ENCODE measurements around the gene KLHL25.

KLHL25 gene

GRCh38 chr15:85757939-85758654 is 36.6 kb downstream of the KLHL25 start:
- H4K20me1 ChIP-seq (ENCODE audit: control insufficient read depth, insufficient read depth, low read depth, low read length), result no peaks in the 10 kb centered on the region
- no peaks in the 10 kb centered on the region for H3K79me2 ChIP-seq (ENCODE audit: control insufficient read depth, low read length)
- H3K4me2 ChIP-seq (ENCODE audit: low read length), result no peak overlapping the region
- H3K36me3 ChIP-seq (ENCODE audit: control insufficient read depth, low read length), result no peaks in the 10 kb centered on the region
- no peaks in the 10 kb centered on the region for H3K9me2 ChIP-seq (replicated peaks; ENCODE audit: control insufficient read depth, low read length)
- H3F3A ChIP-seq (ENCODE audit: control insufficient read depth, insufficient read depth), result no peaks in the 10 kb centered on the region
- no peaks in the 10 kb centered on the region for H3K9me3 ChIP-seq (ENCODE audit: control insufficient read depth, insufficient read depth, low read length)
- no peaks in the 10 kb centered on the region for H3K27me3 ChIP-seq (ENCODE audit: control insufficient read depth, low read length)
- H3K27ac ChIP-seq (ENCODE audit: low read depth, low read length), result no peak overlapping the region
- TF ChIP-seq EZH2phosphoT487 (IDR thresholded peaks at IDR 0.05; ENCODE audit: borderline replicate concordance, low read length), result no peak
- TF ChIP-seq CTCF (IDR thresholded peaks at IDR 0.05; ENCODE audit: low read depth, low read length, poor library complexity, severe bottlenecking), result no peak
- no peaks in the 10 kb centered on the region for H3K4me1 ChIP-seq (ENCODE audit: control insufficient read depth, low read length)
- H3K4me3 ChIP-seq (ENCODE audit: low read length), result no peak overlapping the region

- TF ChIP-seq CTCF (IDR thresholded peaks at IDR 0.05; ENCODE audit: low read depth, low read length, poor library complexity, severe bottlenecking) (no peak), EZH2phosphoT487 (IDR thresholded peaks at IDR 0.05; ENCODE audit: borderline replicate concordance, low read length) (no peak)
- H3K79me2 ChIP-seq (ENCODE audit: control insufficient read depth, low read length), result no peaks in the 10 kb centered on the region
- H3K9me2 ChIP-seq (replicated peaks; ENCODE audit: control insufficient read depth, low read length), result no peaks in the 10 kb centered on the region
- no peaks in the 10 kb centered on the region for H4K20me1 ChIP-seq (ENCODE audit: control insufficient read depth, insufficient read depth, low read depth, low read length)
- H3K27me3 ChIP-seq (ENCODE audit: control insufficient read depth, low read length), result no peaks in the 10 kb centered on the region
- no peaks in the 10 kb centered on the region for H3K4me1 ChIP-seq (ENCODE audit: control insufficient read depth, low read length)
- H3K27ac ChIP-seq (ENCODE audit: low read depth, low read length), result no peak overlapping the region
- H3F3A ChIP-seq (ENCODE audit: control insufficient read depth, insufficient read depth), result no peaks in the 10 kb centered on the region
- H3K4me3 ChIP-seq (ENCODE audit: low read length), result no peak overlapping the region
- no peak overlapping the region for H3K4me2 ChIP-seq (ENCODE audit: low read length)
- no peaks in the 10 kb centered on the region for H3K9me3 ChIP-seq (ENCODE audit: control insufficient read depth, insufficient read depth, low read length)
- H3K36me3 ChIP-seq (ENCODE audit: control insufficient read depth, low read length), result no peaks in the 10 kb centered on the region
Measured at GRCh38 chr15:85757073-85757938, 37.4 kb downstream of the KLHL25 start.

- Histone ChIP-seq H3F3A (ENCODE audit: control insufficient read depth, insufficient read depth) (no peaks in the 10 kb centered on the region), H3K79me2 (ENCODE audit: control insufficient read depth, low read length) (no peaks in the 10 kb centered on the region), H3K9me2 (replicated peaks; ENCODE audit: control insufficient read depth, low read length) (no peaks in the 10 kb centered on the region), H3K9me3 (ENCODE audit: control insufficient read depth, insufficient read depth, low read length) (no peaks in the 10 kb centered on the region), H3K27me3 (ENCODE audit: control insufficient read depth, low read length) (no peaks in the 10 kb centered on the region), H3K4me2 (ENCODE audit: low read length) (no peak overlapping the region), H3K36me3 (ENCODE audit: control insufficient read depth, low read length) (no peaks in the 10 kb centered on the region), H4K20me1 (ENCODE audit: control insufficient read depth, insufficient read depth, low read depth, low read length) (no peaks in the 10 kb centered on the region), H3K4me1 (ENCODE audit: control insufficient read depth, low read length) (no peaks in the 10 kb centered on the region), H3K27ac (ENCODE audit: low read depth, low read length) (no peak overlapping the region), H3K4me3 (ENCODE audit: low read length) (no peak overlapping the region)
- TF ChIP-seq CTCF (IDR thresholded peaks at IDR 0.05; ENCODE audit: low read depth, low read length, poor library complexity, severe bottlenecking) (no peak), EZH2phosphoT487 (IDR thresholded peaks at IDR 0.05; ENCODE audit: borderline replicate concordance, low read length) (no peak)
Measured at GRCh38 chr15:85756411-85757072, 38.2 kb downstream of the KLHL25 start.

Data from DOHH2 (cell line).